Naive thymus-derived CD4-positive, alpha-beta T cell (primary cell): ENCODE results near the gene PRKD1. TPM values are rescaled to one million over a fixed set of nuclear protein-coding genes. Genes with fewer than 3 reads are reported as not detected.
"Not testable (repeated sequence)": the region's sequence is repeated elsewhere in the genome, so short reads cannot be mapped to it uniquely, and the experiment has no call there.

Experiments used
- ATAC-seq: fragments of 150-1000 bp; cut with Tn5 transposase; 2 replicates; pipeline ENCODE4 v1.10.0; 2021; ENCODE audit warnings: mild to moderate bottlenecking, moderate library complexity
- CTCF ChIA-PET: fragments of 350-600 bp; sonication (Branson Sonifier 250); formaldehyde crosslinking; loops from one replicate; lab custom pipeline; 2021; ENCODE audit warnings: antibody characterized with exemption; lab: Charles Lee
- POLR2A ChIA-PET: fragments of 350-600 bp; sonication (Branson Sonifier 250); formaldehyde crosslinking; loops from one replicate; lab custom pipeline; 2021; ENCODE audit warnings: antibody characterized with exemption, inconsistent platforms; lab: Charles Lee
- DNase-seq, 9 donors: peaks; one replicate each; pipeline versions ENCODE4 v3.0.0 to v3.0.0-alpha.2; 2020 to 2022; ENCODE audit warnings: mixed read lengths in 1 of 9
- H3K27ac ChIP-seq: one replicate; pipeline ENCODE4 v1.7.0; 2013; ENCODE audit warnings: mild to moderate bottlenecking, low read depth, low read length, moderate library complexity
- H3K27me3 ChIP-seq, 2 donors: one replicate each; pipeline ENCODE4 v1.7.0; 2013; ENCODE audit warnings: low read length in 2 of 2, mild to moderate bottlenecking in 2 of 2, moderate library complexity in 2 of 2; ENCODE audit not compliant: control insufficient read depth in 2 of 2, insufficient read depth in 2 of 2
- H3K36me3 ChIP-seq, 3 experiments: 1 replicate in 2 of 3; 2 replicates in 1 of 3; pipeline ENCODE4 v1.7.0; 2013; ENCODE audit warnings: low read length in 3 of 3, mild to moderate bottlenecking in 3 of 3, moderate library complexity in 1 of 3; ENCODE audit not compliant: insufficient read depth in 3 of 3, control insufficient read depth in 2 of 3
- H3K4me1 ChIP-seq, 2 donors: one replicate each; pipeline ENCODE4 v1.7.0; 2013; ENCODE audit warnings: low read length in 2 of 2, mild to moderate bottlenecking in 2 of 2, moderate library complexity in 1 of 2; ENCODE audit not compliant: control insufficient read depth in 2 of 2, insufficient read depth in 2 of 2
- H3K4me3 ChIP-seq: 2 replicates; pipeline ENCODE4 v1.7.0; 2013; ENCODE audit warnings: mild to moderate bottlenecking, low read length
- H3K9me3 ChIP-seq, 3 experiments: 1 replicate in 2 of 3; 2 replicates in 1 of 3; pipeline ENCODE4 v1.7.0; 2013; ENCODE audit warnings: low read length in 3 of 3; ENCODE audit not compliant: control insufficient read depth in 2 of 3
- H3K27ac Mint-ChIP-seq, 9 donors: one replicate each; pipeline ENCODE4 v1.8.0; 2020 to 2022; ENCODE audit warnings: mixed read lengths in 9 of 9, mild to moderate bottlenecking in 8 of 9, moderate library complexity in 5 of 9, inconsistent platforms in 2 of 9
- H3K27me3 Mint-ChIP-seq, 5 donors: one replicate each; pipeline ENCODE4 v1.8.0; 2021 to 2022; ENCODE audit warnings: mixed read lengths in 5 of 5, mild to moderate bottlenecking in 1 of 5
- H3K36me3 Mint-ChIP-seq, 5 donors: one replicate each; pipeline ENCODE4 v1.8.0; 2020 to 2022; ENCODE audit warnings: mixed read lengths in 5 of 5, mild to moderate bottlenecking in 3 of 5, inconsistent platforms in 1 of 5
- H3K4me1 Mint-ChIP-seq, 7 donors: one replicate each; pipeline ENCODE4 v1.8.0; 2020 to 2022; ENCODE audit warnings: mixed read lengths in 7 of 7, mild to moderate bottlenecking in 3 of 7, inconsistent platforms in 1 of 7
- H3K4me3 Mint-ChIP-seq, 10 donors: one replicate each; pipeline ENCODE4 v1.8.0; 2020 to 2022; ENCODE audit warnings: mild to moderate bottlenecking in 10 of 10, mixed read lengths in 10 of 10, moderate library complexity in 6 of 10, inconsistent platforms in 2 of 10
- H3K9me3 Mint-ChIP-seq, 11 donors: one replicate each; pipeline ENCODE4 v1.8.0; 2020 to 2022; ENCODE audit warnings: mixed read lengths in 11 of 11, mild to moderate bottlenecking in 4 of 11, inconsistent platforms in 1 of 11, moderate library complexity in 1 of 11
- intact Hi-C, 2 donors: fragments of 100-400 bp; cut with micrococcal nuclease; formaldehyde crosslinking; loops; one replicate each; pipeline ENCODE4 v1.15.1; 2023
- polyA plus RNA-seq, 2 donors: library from polyadenylated mRNA; unstranded; fragments of 300-500 nt; fragmentation: Illumina TruSeq; gene quantifications; one replicate each; pipeline ENCODE4 v1.2.3, GENCODE V29; 2021
- total RNA-seq, 6 experiments: library from RNA in 5 of 6; stranded (reverse) in 5 of 6; gene quantifications; 1 replicate in 5 of 6; 2 replicates in 1 of 6; pipeline ENCODE4 v1.2.3 and lab custom pipeline; 2021 to 2026

The PRKD1 gene
- total and polyA plus RNA-seq, 7 experiments from 2014 or later, result not detected

GRCh38 chr14:29777142-29777541, 150.5 kb downstream of the PRKD1 start:
- intact Hi-C loops, H3K4me3 ChIP-seq, H3K4me1 ChIP-seq, H3K36me3 ChIP-seq, H3K27ac ChIP-seq, H3K9me3 ChIP-seq, H3K4me3 Mint-ChIP-seq, H3K27ac Mint-ChIP-seq, CTCF ChIA-PET, DNase-seq, H3K36me3 Mint-ChIP-seq, H3K4me1 Mint-ChIP-seq, H3K27me3 Mint-ChIP-seq, POLR2A ChIA-PET, H3K27me3 ChIP-seq, ATAC-seq: not testable (repeated sequence)
- H3K9me3 Mint-ChIP-seq, result peaks cover 4 to 38% (median 25%) of the 10 kb centered on the region in 11 donors

DNA sequence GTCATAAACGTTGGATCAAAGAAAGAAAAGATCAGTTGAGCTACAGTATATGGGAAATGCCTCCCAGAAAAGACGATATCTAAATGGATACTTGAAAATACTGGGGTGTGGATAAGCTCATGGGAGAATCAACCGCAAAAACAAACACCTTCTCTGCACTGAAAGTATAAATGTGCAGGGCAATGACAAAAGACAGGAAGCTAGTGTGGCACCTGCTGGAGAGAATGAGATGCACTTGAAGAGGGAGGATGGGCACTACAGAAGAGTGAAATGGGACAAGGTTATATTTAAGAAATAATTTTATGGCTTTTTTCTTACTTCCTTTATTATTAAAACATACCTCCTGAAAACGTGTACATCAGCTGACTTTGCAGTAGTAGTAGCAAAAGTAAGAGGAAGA, 153.7 kb downstream of the PRKD1 start:
- Mint-ChIP-seq H3K27me3 (no peaks in the 10 kb centered on the region), H3K9me3 (peaks cover 4 to 47% (median 25%) of the 10 kb centered on the region in 11 donors), H3K27ac (no peak overlapping the region), H3K4me3 (no peak overlapping the region), H3K4me1 (peaks cover 0 to 1% (median 0%) of the 10 kb centered on the region in 7 donors), H3K36me3 (peaks cover 0 to 11% (median 0%) of the 10 kb centered on the region in 5 donors)
- ATAC-seq (no peak), DNase-seq (no peak)
- ChIA-PET CTCF (no interaction called here), POLR2A (no interaction called here)
- Histone ChIP-seq H3K27ac (no peak overlapping the region), H3K36me3 (no peaks in the 10 kb centered on the region), H3K4me1 (no peaks in the 10 kb centered on the region), H3K27me3 (no peaks in the 10 kb centered on the region), H3K4me3 (no peak overlapping the region), H3K9me3 (peaks cover 0 to 8% (median 0%) of the 10 kb centered on the region in 3 experiments)
- intact Hi-C loops, result no loop called here

GRCh38 chr14:29763342-29763858, 164.2 kb downstream of the PRKD1 start:
- intact Hi-C loops, result no loop called here
- Histone ChIP-seq H3K36me3 (no peaks in the 10 kb centered on the region), H3K4me1 (no peaks in the 10 kb centered on the region), H3K27me3 (no peaks in the 10 kb centered on the region), H3K9me3 (no peaks in the 10 kb centered on the region), H3K27ac (no peak overlapping the region), H3K4me3 (no peak overlapping the region)
- DNase-seq, result no peak
- H3K9me3 Mint-ChIP-seq, result peaks cover 0 to 13% (median 6%) of the 10 kb centered on the region in 11 donors
- ChIA-PET POLR2A (no interaction called here), CTCF (no interaction called here)
- no peaks in the 10 kb centered on the region for H3K4me1 Mint-ChIP-seq
- no peak overlapping the region for H3K4me3 Mint-ChIP-seq
- H3K27me3 Mint-ChIP-seq, result no peaks in the 10 kb centered on the region
- H3K36me3 Mint-ChIP-seq, result peaks cover 0 to 1% (median 0%) of the 10 kb centered on the region in 5 donors
- H3K27ac Mint-ChIP-seq, result no peak overlapping the region
- ATAC-seq, result no peak

GRCh38 chr14:29759521-29760340, 167.9 kb downstream of the PRKD1 start:
- H3K4me3 Mint-ChIP-seq, result no peak overlapping the region
- H3K4me1 Mint-ChIP-seq, result no peaks in the 10 kb centered on the region
- Histone ChIP-seq H3K36me3 (no peaks in the 10 kb centered on the region), H3K4me1 (no peaks in the 10 kb centered on the region), H3K27me3 (no peaks in the 10 kb centered on the region), H3K27ac (no peak overlapping the region), H3K9me3 (no peaks in the 10 kb centered on the region), H3K4me3 (no peak overlapping the region)
- ChIA-PET POLR2A (no interaction called here), CTCF (no interaction called here)
- H3K27me3 Mint-ChIP-seq, result no peaks in the 10 kb centered on the region
- ATAC-seq (no peak), DNase-seq (no peak)
- peaks cover under 1 to 16% (median 5%) of the 10 kb centered on the region in 11 donors for H3K9me3 Mint-ChIP-seq
- peaks cover 0 to 5% (median 0%) of the 10 kb centered on the region in 5 donors for H3K36me3 Mint-ChIP-seq
- intact Hi-C loops, result no loop called here
- H3K27ac Mint-ChIP-seq, result no peak overlapping the region

GRCh38 chr14:29757711-29758233, 169.9 kb downstream of the PRKD1 start:
- Histone ChIP-seq H3K4me1 (no peaks in the 10 kb centered on the region), H3K27ac (no peak overlapping the region), H3K4me3 (no peak overlapping the region), H3K36me3 (no peaks in the 10 kb centered on the region), H3K27me3 (no peaks in the 10 kb centered on the region), H3K9me3 (no peaks in the 10 kb centered on the region)
- no peak overlapping the region for H3K27ac Mint-ChIP-seq
- intact Hi-C loops, result no loop called here
- H3K36me3 Mint-ChIP-seq, result peaks cover 0 to 5% (median 0%) of the 10 kb centered on the region in 5 donors
- ATAC-seq (no peak), DNase-seq (no peak)
- H3K9me3 Mint-ChIP-seq, result peaks cover 0 to 18% (median 5%) of the 10 kb centered on the region in 11 donors
- H3K27me3 Mint-ChIP-seq, result no peaks in the 10 kb centered on the region
- CTCF ChIA-PET, result no interaction called here
- POLR2A ChIA-PET, result no interaction called here
- H3K4me1 Mint-ChIP-seq, result no peaks in the 10 kb centered on the region
- H3K4me3 Mint-ChIP-seq, result no peak overlapping the region

DNA sequence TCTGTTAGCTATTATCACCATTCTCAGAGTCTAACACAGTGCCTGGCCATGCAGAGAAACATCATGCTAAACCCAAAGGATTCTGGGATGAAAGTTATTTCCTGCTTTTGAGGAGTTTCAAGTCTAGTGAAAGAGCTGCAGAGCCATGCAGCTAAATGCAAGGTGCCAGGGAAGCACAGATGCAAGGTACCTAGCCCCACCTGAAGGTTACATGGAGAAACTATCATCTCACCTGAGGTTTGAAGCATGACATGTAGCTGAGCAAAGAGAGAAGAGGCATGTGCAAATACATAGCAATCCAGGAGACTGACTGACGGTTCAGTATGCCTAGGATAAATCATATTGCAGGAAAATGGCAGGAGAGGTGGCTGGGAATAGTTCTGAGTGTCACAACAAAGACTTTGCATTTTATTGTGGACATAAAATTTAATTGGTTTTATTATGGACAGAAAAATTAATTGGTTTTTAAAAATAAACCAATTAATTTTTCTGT, 170.4 kb downstream of the PRKD1 start:
- ATAC-seq, result no peak
- Histone ChIP-seq H3K4me3 (no peak overlapping the region), H3K27ac (no peak overlapping the region), H3K27me3 (no peaks in the 10 kb centered on the region), H3K36me3 (no peaks in the 10 kb centered on the region), H3K4me1 (no peaks in the 10 kb centered on the region), H3K9me3 (no peaks in the 10 kb centered on the region)
- ChIA-PET POLR2A (no interaction called here), CTCF (interaction anchor here (0.7 kb wide), 1 partner anchor 22 kb away, joined by 3 read pairs; no protein-coding TSS in a partner anchor)
- H3K9me3 Mint-ChIP-seq, result peaks cover 0 to 20% (median 5%) of the 10 kb centered on the region in 11 donors
- H3K4me1 Mint-ChIP-seq, result no peaks in the 10 kb centered on the region
- DNase-seq, result no peak
- H3K4me3 Mint-ChIP-seq, result no peak overlapping the region
- no peaks in the 10 kb centered on the region for H3K27me3 Mint-ChIP-seq
- peaks cover 0 to 5% (median 0%) of the 10 kb centered on the region in 5 donors for H3K36me3 Mint-ChIP-seq
- intact Hi-C loops, result no loop called here
- no peak overlapping the region for H3K27ac Mint-ChIP-seq
